ENCODE data around the gene TMEM176A.

DNA sequence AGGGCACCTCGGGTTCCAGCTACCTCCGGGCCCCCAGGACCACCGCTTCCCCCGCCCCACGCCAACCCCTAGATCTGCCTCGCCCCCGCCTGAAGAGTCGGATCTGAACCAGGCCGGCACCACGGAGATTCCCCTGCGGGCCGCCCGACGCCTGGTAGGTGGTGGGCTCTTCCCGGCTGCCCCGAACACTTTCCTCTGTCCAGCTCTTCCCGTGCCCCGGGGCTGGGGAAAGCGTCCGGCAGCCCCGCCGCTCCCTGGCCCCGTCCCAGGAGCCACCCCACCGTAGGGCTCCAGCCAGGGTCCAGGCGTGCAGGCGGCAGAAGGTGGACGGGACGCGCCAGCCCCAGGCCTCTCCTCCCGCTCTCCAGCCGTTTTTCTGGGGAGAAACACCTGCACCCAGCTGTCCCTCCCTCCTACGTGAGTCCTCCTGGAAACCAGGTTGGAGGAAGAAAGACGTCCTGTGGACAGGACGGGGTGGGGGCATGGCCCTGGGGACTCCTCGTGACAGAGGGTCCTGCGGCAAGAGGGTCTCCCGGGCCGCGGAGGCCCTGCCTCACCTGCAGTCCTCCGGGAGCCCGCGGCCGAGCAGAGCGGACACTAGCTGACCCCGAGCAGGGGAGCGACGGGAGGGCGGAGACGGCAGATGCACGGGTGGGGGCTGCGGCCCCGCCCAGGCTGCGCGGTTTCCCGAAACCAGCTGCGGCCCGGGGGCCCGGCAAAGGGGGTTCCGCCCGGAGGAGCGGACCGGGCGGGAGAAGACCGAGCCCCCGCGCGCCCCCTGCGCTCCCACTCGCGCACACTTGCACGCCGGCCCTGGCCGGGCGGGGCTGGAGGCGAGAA is 608 bp upstream of the TMEM176A start, which contains the start of gene TMEM176B:
- TF ChIP-seq CTCF (conservative IDR thresholded peaks at IDR 0.05) (no peak), ZFX (IDR thresholded peaks at IDR 0.05) (no peak)

Data from C4-2B (cell line).